Tibial nerve (tissue), 4 donors: Measurements from ENCODE around the gene HIF1A. TPM values are rescaled to one million over a fixed set of nuclear protein-coding genes. Genes with fewer than 3 reads are reported as not detected.

Source experiments
- DNase-seq, 2 donors: peaks; one replicate each; pipeline ENCODE4 v3.0.0-alpha.2; 2019; ENCODE audit warnings: low spot score in 2 of 2
- H3K27ac ChIP-seq, 4 donors: fragments of 200-600 bp; sonication (generic) in 3 of 4; one replicate each; pipeline ENCODE4 v1.5.1; 2017 to 2019; ENCODE audit warnings: mild to moderate bottlenecking in 1 of 4
- H3K27me3 ChIP-seq, 2 donors: fragments of 200-600 bp; sonication (generic) in 1 of 2; one replicate each; pipeline versions ENCODE4 v1.5.1 to v1.6.0; 2017 to 2019
- H3K36me3 ChIP-seq, 3 donors: fragments of 200-600 bp; sonication (generic); one replicate each; pipeline ENCODE4 v1.5.1; 2018 to 2019
- H3K4me1 ChIP-seq, 4 donors: fragments of 200-600 bp; sonication (generic) in 3 of 4; one replicate each; pipeline ENCODE4 v1.5.1; 2017 to 2019
- H3K4me3 ChIP-seq, 4 donors: fragments of 200-600 bp; sonication (generic) in 3 of 4; one replicate each; pipeline ENCODE4 v1.5.1; 2017 to 2019; ENCODE audit warnings: mild to moderate bottlenecking in 1 of 4, moderate library complexity in 1 of 4
- H3K9me3 ChIP-seq, 4 donors: fragments of 200-600 bp; sonication (generic) in 3 of 4; one replicate each; pipeline ENCODE4 v1.5.1; 2017 to 2019
- CTCF ChIP-seq, 5 experiments: fragments of 200-600 bp in 3 of 5; fragments of 450-650 bp in 2 of 5; sonication (generic) in 3 of 5; IDR thresholded peaks; one replicate each; pipeline ENCODE4 v1.5.1; 2016 to 2019; ENCODE audit warnings: antibody characterized with exemption in 5 of 5, mild to moderate bottlenecking in 3 of 5, moderate library complexity in 2 of 5
- EP300 ChIP-seq, 2 donors: sonication (generic); formaldehyde crosslinking; IDR thresholded peaks; one replicate each; pipeline ENCODE4 v1.6.1; 2017; ENCODE audit warnings: antibody characterized with exemption in 2 of 2, mild to moderate bottlenecking in 1 of 2
- POLR2A ChIP-seq, 2 donors: fragments of 450-650 bp; IDR thresholded peaks; one replicate each; pipeline ENCODE4 v1.6.1; 2017; ENCODE audit warnings: antibody characterized with exemption in 2 of 2, mild to moderate bottlenecking in 2 of 2, moderate library complexity in 2 of 2
- WGBS, 2 donors: methylation state at CpG; one replicate each; pipeline ENCODE4 v1.1.5; 2018; 5-methylcytosine and 5-hydroxymethylcytosine counted together
- total RNA-seq, 4 donors: library from RNA; depleted of rRNA; stranded (reverse); fragments of >200 nt; gene quantifications; one replicate each; pipeline ENCODE4 v1.1.0, GENCODE V29; 2016

HIF1A gene
- total RNA-seq, 4 donors from 2014 or later, result 37.9 to 80.4 (median 59.4) TPM

- 94 to 97% methylated on average over 6 of the region's 6 CpGs for WGBS, 2 donors
- TF ChIP-seq CTCF (IDR thresholded peaks at IDR 0.05), result no peak
- TF ChIP-seq EP300 (IDR thresholded peaks at IDR 0.05), result no peak
- TF ChIP-seq POLR2A (IDR thresholded peaks at IDR 0.05), result no peak
Measured at GRCh38 chr14:61681413-61681812, 13.9 kb upstream of the HIF1A start.

GRCh38 chr14:61683108-61683507, 12.2 kb upstream of the HIF1A start:
- DNase-seq, result no peak
- 92 to 94% methylated on average over 2 of the region's 2 CpGs for WGBS, 2 donors
- H3K4me3 ChIP-seq, result no peak overlapping the region
- H3K36me3 ChIP-seq, result no peaks in the 10 kb centered on the region
- H3K9me3 ChIP-seq, result no peaks in the 10 kb centered on the region
- TF ChIP-seq CTCF (IDR thresholded peaks at IDR 0.05) (no peak), EP300 (IDR thresholded peaks at IDR 0.05) (no peak), POLR2A (IDR thresholded peaks at IDR 0.05) (no peak)
- no peaks in the 10 kb centered on the region for H3K27me3 ChIP-seq
- H3K4me1 ChIP-seq, result no peaks in the 10 kb centered on the region
- H3K27ac ChIP-seq, result no peak overlapping the region

More at GRCh38 chr14:61681413-61681812, 13.9 kb upstream of the HIF1A start:
- no peak overlapping the region for H3K27ac ChIP-seq
- H3K36me3 ChIP-seq, result no peaks in the 10 kb centered on the region
- no peaks in the 10 kb centered on the region for H3K27me3 ChIP-seq
- H3K4me3 ChIP-seq, result no peak overlapping the region
- DNase-seq, result no peak
- no peaks in the 10 kb centered on the region for H3K4me1 ChIP-seq
- H3K9me3 ChIP-seq, result no peaks in the 10 kb centered on the region

GRCh38 chr14:61690039-61690438, 5.3 kb upstream of the HIF1A start:
- Histone ChIP-seq H3K4me1 (peaks cover 0 to 6% (median 0%) of the 10 kb centered on the region in 4 donors), H3K4me3 (no peak overlapping the region), H3K27ac (no peak overlapping the region), H3K27me3 (no peaks in the 10 kb centered on the region), H3K9me3 (no peaks in the 10 kb centered on the region), H3K36me3 (no peaks in the 10 kb centered on the region)
- TF ChIP-seq POLR2A (IDR thresholded peaks at IDR 0.05) (no peak), CTCF (IDR thresholded peaks at IDR 0.05) (no peak), EP300 (IDR thresholded peaks at IDR 0.05) (no peak)
- no peak for DNase-seq
- 60% methylated on average over 3 of the region's 3 CpGs for WGBS, 2 donors

- Histone ChIP-seq H3K9me3 (no peaks in the 10 kb centered on the region), H3K27ac (no peak overlapping the region), H3K36me3 (no peaks in the 10 kb centered on the region), H3K4me3 (no peak overlapping the region), H3K4me1 (peaks cover 0 to 6% (median 0%) of the 10 kb centered on the region in 4 donors), H3K27me3 (no peaks in the 10 kb centered on the region)
- 63 to 69% methylated on average over 2 of the region's 2 CpGs for WGBS, 2 donors
- no peak for DNase-seq
- no peak for TF ChIP-seq POLR2A (IDR thresholded peaks at IDR 0.05)
- TF ChIP-seq CTCF (IDR thresholded peaks at IDR 0.05), result no peak
- TF ChIP-seq EP300 (IDR thresholded peaks at IDR 0.05), result no peak
Measured at GRCh38 chr14:61690982-61691381, 4.3 kb upstream of the HIF1A start.

GRCh38 chr14:61691495-61691894, 3.8 kb upstream of the HIF1A start:
- Histone ChIP-seq H3K36me3 (no peaks in the 10 kb centered on the region), H3K4me1 (peaks cover 0 to 6% (median 0%) of the 10 kb centered on the region in 4 donors), H3K4me3 (no peak overlapping the region), H3K27me3 (no peaks in the 10 kb centered on the region), H3K27ac (no peak overlapping the region), H3K9me3 (no peaks in the 10 kb centered on the region)
- DNase-seq, result no peak
- no peak for TF ChIP-seq CTCF (IDR thresholded peaks at IDR 0.05)
- no peak for TF ChIP-seq EP300 (IDR thresholded peaks at IDR 0.05)
- no peak for TF ChIP-seq POLR2A (IDR thresholded peaks at IDR 0.05)
